Sciatic nerve (tissue), 2 donors: ENCODE data around the gene ADM5. TPM values are rescaled to one million over a fixed set of nuclear protein-coding genes. Genes with fewer than 3 reads are reported as not detected.

Source experiments
- ATAC-seq: fragments of 200-7000 bp; cut with Tn5 transposase; one replicate; pipeline ENCODE4 v1.9.1; 2020; ENCODE audit warnings: mild to moderate bottlenecking, moderate library complexity
- DNase-seq: peaks from one replicate; pipeline ENCODE4 v3.0.0-alpha.2; 2020; ENCODE audit warnings: low spot score
- intact Hi-C: fragments of 100-400 bp; cut with DNase I; formaldehyde crosslinking; loops from one replicate; pipeline ENCODE4 v1.14.2; 2022
- microRNA-seq: library from miRNA; unstranded; fragments of <30 nt; microRNA quantifications from one replicate; pipeline ENCODE4 v1.2.0, GENCODE V29; 2020
- total RNA-seq: library from RNA; stranded (reverse); fragmentation: NEBNext Ultra II Directional; extraction: Animal tissue kit (Norgen Biotek cat#: 25700); gene quantifications from one replicate; pipeline ENCODE4 v1.2.1, GENCODE V29; 2021
- donor health status: DM: no; HTN: no; CAD: no.
- donor health status: DM: no; HTN: no; CAD: no.

The ADM5 gene
- total RNA-seq, 1 donor from 2014 or later: 3.7 TPM

DNA sequence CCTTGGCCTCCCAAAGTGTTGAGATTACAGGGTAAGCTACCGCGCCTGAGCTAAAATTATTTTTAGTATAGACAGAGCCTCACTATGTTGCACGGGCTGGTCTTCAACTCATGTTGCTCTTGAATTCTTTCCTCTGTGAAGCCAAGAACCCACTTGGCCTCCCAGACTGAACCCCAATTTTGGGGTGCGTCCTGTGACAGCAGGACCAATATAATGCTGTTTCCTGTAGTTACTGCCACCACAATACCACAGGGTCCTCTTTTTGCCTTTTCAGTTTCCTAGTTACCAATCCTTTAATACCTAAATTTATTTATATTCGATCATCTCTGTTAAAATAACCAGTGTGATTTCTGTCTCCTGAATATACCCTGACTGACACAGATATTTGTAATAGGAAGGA lies 40.8 kb downstream of the ADM5 start:
- intact Hi-C loops: no loop called here
- DNase-seq (no peak), ATAC-seq (no peak)

DNA sequence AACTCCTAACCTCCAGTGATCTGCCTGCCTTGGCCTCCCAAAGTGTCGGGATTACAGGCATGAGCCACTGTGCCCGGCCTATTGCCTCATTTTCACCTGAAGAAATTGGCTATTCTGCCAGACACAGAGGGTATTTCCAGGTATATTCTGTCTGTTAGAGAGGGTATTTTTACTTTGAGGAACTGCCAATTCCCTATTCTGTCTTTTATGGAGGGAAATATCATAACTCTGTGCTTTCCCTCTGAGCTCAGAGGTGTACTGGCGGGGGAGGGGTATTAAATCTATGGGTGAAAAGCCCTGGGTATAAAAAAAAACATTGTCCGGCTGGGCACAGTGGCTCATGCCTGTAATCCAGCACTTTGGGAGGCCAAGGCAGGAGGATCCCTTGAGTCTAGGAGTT lies 48.9 kb downstream of the ADM5 start:
- no peak for DNase-seq
- ATAC-seq: no peak
- intact Hi-C loops: no loop called here

DNA sequence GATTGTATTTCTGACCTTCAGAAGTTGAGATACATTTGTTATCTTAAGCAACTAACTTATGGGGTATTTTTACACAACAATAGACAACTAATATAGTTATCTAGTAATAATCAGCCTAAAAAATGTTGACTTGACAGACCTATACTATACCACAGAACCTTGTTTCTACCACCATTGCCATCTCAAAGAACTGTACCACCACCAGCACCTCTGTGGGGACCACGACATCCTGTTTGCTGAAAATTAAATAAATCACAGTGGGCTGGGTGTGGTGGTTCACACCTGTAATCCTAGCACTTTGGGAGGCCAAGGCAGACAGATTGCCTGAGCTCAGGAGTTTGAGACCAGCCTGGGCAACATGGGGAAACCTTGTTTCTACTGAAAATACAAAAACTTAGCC lies 49.7 kb downstream of the ADM5 start:
- intact Hi-C loops: no loop called here
- DNase-seq: no peak

DNA sequence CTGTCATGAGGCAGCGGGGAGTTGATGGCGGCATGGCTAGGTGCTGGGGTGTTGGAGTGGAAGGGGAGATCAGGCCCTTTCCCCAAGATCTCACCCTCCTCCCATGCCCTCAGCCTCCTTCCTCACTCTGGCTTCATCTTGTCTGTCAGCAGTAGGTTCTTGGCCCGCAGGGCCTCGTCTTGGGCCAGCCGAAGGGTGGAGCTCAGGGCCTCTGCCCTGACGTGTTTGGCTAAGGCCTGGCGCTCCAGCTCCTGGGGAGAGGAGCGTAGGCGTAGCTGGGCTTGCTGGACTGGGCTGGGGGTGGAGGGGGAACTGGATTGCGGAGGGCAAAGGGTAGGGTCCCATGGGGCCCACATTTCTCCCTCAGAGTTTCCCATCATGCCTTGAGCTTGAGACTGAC lies 50.5 kb downstream of the ADM5 start:
- DNase-seq (no peak), ATAC-seq (peak; percentile 20)
- intact Hi-C loops: no loop called here

More for the DNA sequence above, 49.7 kb downstream of the ADM5 start:
- no peak for ATAC-seq

Small RNAs within 50 kb of the gene (microRNA-seq; reads per million reads assigned to microRNA genes)
- gene MIR5088: not detected

Other genes starting within 250 kb of the ADM5 start
- gene SLC17A7, start 248.1 kb upstream of the ADM5 start, total RNA-seq: 3.8 TPM
- 73.2 TPM for gene PIH1D1, start 237.8 kb upstream of the ADM5 start, total RNA-seq
- 23.0 TPM for gene ALDH16A1, start 236.4 kb upstream of the ADM5 start, total RNA-seq
- gene FLT3LG, start 215.4 kb upstream of the ADM5 start, total RNA-seq: 19.6 TPM
- 1,735 TPM for gene RPL13A, start 202.0 kb upstream of the ADM5 start, total RNA-seq
- gene RPS11, start 193.2 kb upstream of the ADM5 start, total RNA-seq: 1,507 TPM
- 263 TPM for gene FCGRT, start 176.9 kb upstream of the ADM5 start, total RNA-seq
- 48.5 TPM for gene RCN3, start 161.6 kb upstream of the ADM5 start, total RNA-seq
- gene NOSIP, start 109.0 kb upstream of the ADM5 start, total RNA-seq: 41.7 TPM
- gene PRRG2, start 108.3 kb upstream of the ADM5 start, total RNA-seq: 1.7 TPM
- gene PRR12, start 98.4 kb upstream of the ADM5 start, total RNA-seq: 37.0 TPM
- 135 TPM for gene RRAS, start 49.5 kb upstream of the ADM5 start, total RNA-seq
- 65.5 TPM for gene SCAF1, start 47.4 kb upstream of the ADM5 start, total RNA-seq
- 76.7 TPM for gene IRF3, start 23.7 kb upstream of the ADM5 start, total RNA-seq
- 11.5 TPM for gene BCL2L12, start 23.7 kb upstream of the ADM5 start, total RNA-seq
- 103 TPM for gene PRMT1, start 12.3 kb upstream of the ADM5 start, total RNA-seq
- 5.9 TPM for gene CPT1C, start 1.5 kb downstream of the ADM5 start, total RNA-seq
- gene TSKS, start 73.7 kb downstream of the ADM5 start, total RNA-seq: 0.85 TPM
- 74.3 TPM for gene AP2A1, start 77.4 kb downstream of the ADM5 start, total RNA-seq
- gene FUZ, start 123.7 kb downstream of the ADM5 start, total RNA-seq: 26.4 TPM
- 39.7 TPM for gene MED25, start 128.7 kb downstream of the ADM5 start, total RNA-seq
- 143 TPM for gene PTOV1, start 161.6 kb downstream of the ADM5 start, total RNA-seq
- 66.6 TPM for gene PNKP, start 178.0 kb downstream of the ADM5 start, total RNA-seq
- gene AKT1S1, start 187.8 kb downstream of the ADM5 start, total RNA-seq: 36.6 TPM
- 64.8 TPM for gene TBC1D17, start 188.1 kb downstream of the ADM5 start, total RNA-seq
- gene IL4I1, start 207.3 kb downstream of the ADM5 start, total RNA-seq: 4.6 TPM
- 26.0 TPM for gene ATF5, start 239.6 kb downstream of the ADM5 start, total RNA-seq
- 37.4 TPM for gene NUP62, start 239.9 kb downstream of the ADM5 start, total RNA-seq